CD4-positive, alpha-beta memory T cell (primary cell): ENCODE measurements around the gene SLC28A1. TPM values are rescaled to one million over a fixed set of nuclear protein-coding genes. Genes with fewer than 3 reads are reported as not detected.
"Not testable (repeated sequence)": the region's sequence is repeated elsewhere in the genome, so short reads cannot be mapped to it uniquely, and the experiment has no call there.

Experiments
- CTCF ChIA-PET: fragments of 350-600 bp; sonication (Branson Sonifier 250); formaldehyde crosslinking; loops from one replicate; lab custom pipeline; 2021; ENCODE audit warnings: inconsistent platforms; ENCODE audit not compliant: partially characterized antibody; lab: Charles Lee
- POLR2A ChIA-PET: fragments of 350-600 bp; sonication (Branson Sonifier 250); formaldehyde crosslinking; loops from one replicate; lab custom pipeline; 2021; ENCODE audit not compliant: partially characterized antibody; lab: Charles Lee
- DNase-seq, 5 donors: peaks; one replicate each; pipeline versions ENCODE4 v3.0.0 to v3.0.0-alpha.2; 2020 to 2022; ENCODE audit warnings: mixed read lengths in 1 of 5
- H3K27ac ChIP-seq: one replicate; pipeline ENCODE4 v1.7.0; 2013; ENCODE audit warnings: low read depth, low read length
- H3K27me3 ChIP-seq: 2 replicates; pipeline ENCODE4 v1.7.0; 2013; ENCODE audit warnings: mild to moderate bottlenecking, low read length, moderate library complexity; ENCODE audit not compliant: insufficient read depth
- H3K36me3 ChIP-seq: 2 replicates; pipeline ENCODE4 v1.7.0; 2013; ENCODE audit warnings: mild to moderate bottlenecking, low read length, moderate library complexity; ENCODE audit not compliant: insufficient read depth
- H3K4me1 ChIP-seq: 2 replicates; pipeline ENCODE4 v1.7.0; 2013; ENCODE audit warnings: mild to moderate bottlenecking, low read length, moderate library complexity; ENCODE audit not compliant: insufficient read depth
- H3K4me3 ChIP-seq, 2 donors: one replicate each; pipeline ENCODE4 v1.7.0; 2013; ENCODE audit warnings: low read length in 2 of 2, mild to moderate bottlenecking in 1 of 2
- H3K9me3 ChIP-seq, 2 donors: one replicate each; pipeline ENCODE4 v1.7.0; 2013; ENCODE audit warnings: low read length in 2 of 2, control low read depth in 1 of 2; ENCODE audit not compliant: control insufficient read depth in 1 of 2
- H3K27ac Mint-ChIP-seq, 7 donors: one replicate each; pipeline ENCODE4 v1.8.0; 2020 to 2021; ENCODE audit warnings: mixed read lengths in 7 of 7, mild to moderate bottlenecking in 6 of 7, inconsistent platforms in 3 of 7, moderate library complexity in 3 of 7
- H3K27me3 Mint-ChIP-seq, 2 donors: one replicate each; pipeline ENCODE4 v1.8.0; 2020 to 2021; ENCODE audit warnings: mixed read lengths in 2 of 2
- H3K36me3 Mint-ChIP-seq, 2 donors: one replicate each; pipeline ENCODE4 v1.8.0; 2020 to 2021; ENCODE audit warnings: mixed read lengths in 2 of 2, inconsistent platforms in 1 of 2, mild to moderate bottlenecking in 1 of 2
- H3K4me1 Mint-ChIP-seq, 4 donors: one replicate each; pipeline ENCODE4 v1.8.0; 2020 to 2021; ENCODE audit warnings: mixed read lengths in 4 of 4, mild to moderate bottlenecking in 1 of 4
- H3K4me3 Mint-ChIP-seq, 8 donors: one replicate each; pipeline ENCODE4 v1.8.0; 2020 to 2021; ENCODE audit warnings: mixed read lengths in 8 of 8, mild to moderate bottlenecking in 7 of 8, moderate library complexity in 6 of 8, inconsistent platforms in 3 of 8
- H3K9me3 Mint-ChIP-seq, 8 donors: one replicate each; pipeline ENCODE4 v1.8.0; 2020 to 2021; ENCODE audit warnings: mixed read lengths in 8 of 8, mild to moderate bottlenecking in 5 of 8, inconsistent platforms in 3 of 8, moderate library complexity in 1 of 8
- intact Hi-C: fragments of 100-400 bp; cut with micrococcal nuclease; formaldehyde crosslinking; loops from one replicate; pipeline ENCODE4 v1.15.1; 2023
- polyA plus RNA-seq, 2 donors: library from polyadenylated mRNA; unstranded; fragments of 300-500 nt; fragmentation: Illumina TruSeq; gene quantifications; one replicate each; pipeline ENCODE4 v1.2.3, GENCODE V29; 2021
- total RNA-seq, 2 experiments: library from RNA; stranded (reverse); gene quantifications; one replicate each; pipeline ENCODE4 v1.2.3, GENCODE V29; 2021

SLC28A1 gene
- total and polyA plus RNA-seq, 4 experiments from 2014 or later, result not detected

GRCh38 chr15:84842781-84843180, 41.7 kb upstream of the SLC28A1 start:
- peaks cover 2 to 9% of the 10 kb centered on the region in 2 donors for H3K36me3 Mint-ChIP-seq
- H3K27ac Mint-ChIP-seq, result no peak overlapping the region
- H3K4me1 Mint-ChIP-seq, result no peaks in the 10 kb centered on the region
- H3K4me3 Mint-ChIP-seq, result no peak overlapping the region
- H3K27ac ChIP-seq, result no peak overlapping the region
- H3K4me1 ChIP-seq, result no peaks in the 10 kb centered on the region
- no peaks in the 10 kb centered on the region for H3K9me3 ChIP-seq
- no peak overlapping the region for H3K4me3 ChIP-seq
- intact Hi-C loops, result no loop called here
- H3K27me3 Mint-ChIP-seq, result no peaks in the 10 kb centered on the region
- peaks cover 0 to 24% (median 16%) of the 10 kb centered on the region in 8 donors for H3K9me3 Mint-ChIP-seq
- ChIA-PET CTCF (no interaction called here), POLR2A (no interaction called here)
- H3K27me3 ChIP-seq, result no peaks in the 10 kb centered on the region
- H3K36me3 ChIP-seq, result no peaks in the 10 kb centered on the region
- no peak for DNase-seq

- no peaks in the 10 kb centered on the region for H3K36me3 ChIP-seq
- H3K4me1 ChIP-seq, result no peaks in the 10 kb centered on the region
- ChIA-PET CTCF (interaction anchor here (0.9 to 2.7 kb wide), 4 partner anchors 10 to 200 kb away, joined by 3 to 10 read pairs (median 4); no protein-coding TSS in a partner anchor), POLR2A (no interaction called here)
- H3K27ac ChIP-seq, result no peak overlapping the region
- H3K4me3 ChIP-seq, result no peak overlapping the region
- H3K9me3 Mint-ChIP-seq, result peaks cover 0 to 33% (median 19%) of the 10 kb centered on the region in 8 donors
- no peaks in the 10 kb centered on the region for H3K4me1 Mint-ChIP-seq
- no peaks in the 10 kb centered on the region for H3K9me3 ChIP-seq
- H3K4me3 Mint-ChIP-seq, result no peak overlapping the region
- no peaks in the 10 kb centered on the region for H3K27me3 ChIP-seq
- H3K36me3 Mint-ChIP-seq, result peaks cover 2 to 12% of the 10 kb centered on the region in 2 donors
- intact Hi-C loops, result loop anchor here (1.0 kb wide), 2 partner anchors 83 to 199 kb away; no protein-coding TSS in a partner anchor
- H3K27me3 Mint-ChIP-seq, result no peaks in the 10 kb centered on the region
- no peak for DNase-seq
- H3K27ac Mint-ChIP-seq, result no peak overlapping the region
Measured at GRCh38 chr15:84844964-84845363, 39.5 kb upstream of the SLC28A1 start.

GRCh38 chr15:84845631-84846030, 38.8 kb upstream of the SLC28A1 start:
- H3K4me3 ChIP-seq, H3K4me1 Mint-ChIP-seq, H3K27ac ChIP-seq, POLR2A ChIA-PET, H3K4me3 Mint-ChIP-seq, H3K27me3 Mint-ChIP-seq, H3K4me1 ChIP-seq, H3K27me3 ChIP-seq, H3K36me3 ChIP-seq, H3K9me3 ChIP-seq, H3K27ac Mint-ChIP-seq: not testable (repeated sequence)
- peaks cover 2 to 12% of the 10 kb centered on the region in 2 donors for H3K36me3 Mint-ChIP-seq
- CTCF ChIA-PET, result interaction anchor here (0.9 to 2.7 kb wide), 3 partner anchors 11 to 199 kb away, joined by 3 to 10 read pairs (median 4); no protein-coding TSS in a partner anchor
- H3K9me3 Mint-ChIP-seq, result peaks cover 0 to 33% (median 19%) of the 10 kb centered on the region in 8 donors
- peak in 4 of 5 donors; percentile 8 to 30 (median 16) for DNase-seq
- intact Hi-C loops, result loop anchor here (1.0 kb wide), 2 partner anchors 83 to 199 kb away; no protein-coding TSS in a partner anchor

GRCh38 chr15:84846269-84846668, 38.2 kb upstream of the SLC28A1 start:
- CTCF ChIA-PET, result interaction anchor here (0.7 to 2.7 kb wide), 4 partner anchors 9 to 198 kb away, joined by 3 to 10 read pairs (median 4); partner anchors contain the start of gene NMB

GRCh38 chr15:84847382-84847781, 37.1 kb upstream of the SLC28A1 start:
- Mint-ChIP-seq H3K9me3 (peaks cover 0 to 33% (median 19%) of the 10 kb centered on the region in 8 donors), H3K27me3 (no peaks in the 10 kb centered on the region), H3K27ac (no peak overlapping the region), H3K4me1 (no peaks in the 10 kb centered on the region), H3K4me3 (no peak overlapping the region), H3K36me3 (peaks cover 2 to 12% of the 10 kb centered on the region in 2 donors)
- no peak for DNase-seq
- Histone ChIP-seq H3K27me3 (no peaks in the 10 kb centered on the region), H3K4me1 (no peaks in the 10 kb centered on the region), H3K9me3 (no peaks in the 10 kb centered on the region), H3K36me3 (no peaks in the 10 kb centered on the region), H3K4me3 (no peak overlapping the region), H3K27ac (no peak overlapping the region)
- POLR2A ChIA-PET, result no interaction called here
- intact Hi-C loops, result no loop called here
- CTCF ChIA-PET, result interaction anchor here (1.0 kb wide), 1 partner anchor 10 kb away, joined by 3 read pairs; no protein-coding TSS in a partner anchor

More at GRCh38 chr15:84846269-84846668, 38.2 kb upstream of the SLC28A1 start:
- Mint-ChIP-seq H3K4me1 (no peaks in the 10 kb centered on the region), H3K4me3 (no peak overlapping the region), H3K9me3 (peaks cover 0 to 33% (median 19%) of the 10 kb centered on the region in 8 donors), H3K27ac (no peak overlapping the region), H3K36me3 (peaks cover 2 to 12% of the 10 kb centered on the region in 2 donors), H3K27me3 (no peaks in the 10 kb centered on the region)
- no peak overlapping the region for H3K27ac ChIP-seq
- DNase-seq, result no peak
- intact Hi-C loops, result no loop called here
- H3K4me3 ChIP-seq, result no peak overlapping the region
- H3K9me3 ChIP-seq, result no peaks in the 10 kb centered on the region
- POLR2A ChIA-PET, result no interaction called here
- no peaks in the 10 kb centered on the region for H3K27me3 ChIP-seq
- H3K36me3 ChIP-seq, result no peaks in the 10 kb centered on the region
- H3K4me1 ChIP-seq, result no peaks in the 10 kb centered on the region

GRCh38 chr15:84852212-84852611, 32.2 kb upstream of the SLC28A1 start:
- no peak overlapping the region for H3K27ac Mint-ChIP-seq
- H3K9me3 Mint-ChIP-seq, result peaks cover 0 to 15% (median 7%) of the 10 kb centered on the region in 8 donors
- intact Hi-C loops, result no loop called here
- DNase-seq, result no peak
- no peak overlapping the region for H3K4me3 ChIP-seq
- no peaks in the 10 kb centered on the region for H3K27me3 Mint-ChIP-seq
- H3K36me3 ChIP-seq, result no peaks in the 10 kb centered on the region
- CTCF ChIA-PET, result no interaction called here
- no peaks in the 10 kb centered on the region for H3K27me3 ChIP-seq
- H3K36me3 Mint-ChIP-seq, result peaks cover 0 to 4% of the 10 kb centered on the region in 2 donors
- no peak overlapping the region for H3K27ac ChIP-seq
- H3K9me3 ChIP-seq, result no peaks in the 10 kb centered on the region
- H3K4me1 ChIP-seq, result no peaks in the 10 kb centered on the region
- H3K4me1 Mint-ChIP-seq, result no peaks in the 10 kb centered on the region
- H3K4me3 Mint-ChIP-seq, result no peak overlapping the region
- POLR2A ChIA-PET, result no interaction called here

- Mint-ChIP-seq H3K27me3 (no peaks in the 10 kb centered on the region), H3K4me1 (no peaks in the 10 kb centered on the region), H3K4me3 (no peak overlapping the region), H3K27ac (peak overlapping the region in 1 of 7 donors; percentile 41), H3K36me3 (no peaks in the 10 kb centered on the region), H3K9me3 (no peaks in the 10 kb centered on the region)
- no peak for DNase-seq
- Histone ChIP-seq H3K4me1 (no peaks in the 10 kb centered on the region), H3K27ac (no peak overlapping the region), H3K27me3 (no peaks in the 10 kb centered on the region), H3K36me3 (no peaks in the 10 kb centered on the region), H3K9me3 (no peaks in the 10 kb centered on the region), H3K4me3 (no peak overlapping the region)
- intact Hi-C loops, result no loop called here
- POLR2A ChIA-PET, result no interaction called here
- CTCF ChIA-PET, result no interaction called here
Measured at GRCh38 chr15:84855136-84855535, 29.3 kb upstream of the SLC28A1 start.
